HEK293 (cell line): ENCODE data around the gene OR10AD1.
A peak's percentile ranks its signal among the peaks of the same experiment; 100 is the strongest.

Experiments
- CTCF ChIA-PET: fragments of 350-600 bp; formaldehyde crosslinking; extraction: SDS; loops from one replicate; lab custom pipeline; 2021; ENCODE audit warnings: antibody characterized with exemption; lab: Yijun Ruan, JAX
- POLR2A ChIA-PET: fragments of 300-600 bp; formaldehyde crosslinking; extraction: SDS; loops from one replicate; lab custom pipeline; 2020; ENCODE audit warnings: antibody characterized with exemption, inconsistent platforms; lab: Yijun Ruan, JAX
- H3K27ac ChIP-seq: fragments of 200-500 bp; sonication (Bioruptor generic); 2 replicates; pipeline ENCODE4 v1.5.1; 2014; ENCODE audit warnings: low read depth, low read length, control low read depth, inconsistent platforms; ENCODE audit errors: extremely low read depth
- H3K36me3 ChIP-seq, 2 experiments: fragments of 200-500 bp in 1 of 2; sonication (Bioruptor generic) in 1 of 2; 1 replicate in 1 of 2; 2 replicates in 1 of 2; pipeline ENCODE4 v1.5.1; 2014 to 2017; ENCODE audit warnings: inconsistent platforms in 2 of 2, low read length in 2 of 2; ENCODE audit not compliant: control insufficient read depth in 2 of 2, insufficient read depth in 1 of 2
- H3K4me1 ChIP-seq: fragments of 200-500 bp; sonication (Bioruptor generic); 2 replicates; pipeline ENCODE4 v1.5.1; 2014; ENCODE audit warnings: mild to moderate bottlenecking, low read length, inconsistent platforms; ENCODE audit not compliant: control insufficient read depth, insufficient read depth
- H3K4me3 ChIP-seq: 2 replicates; pipeline ENCODE4 v1.5.1; 2011; ENCODE audit warnings: low read depth, mild to moderate bottlenecking, control low read depth, low read length, moderate library complexity
- H3K9me3 ChIP-seq: fragments of 200-500 bp; sonication (Bioruptor generic); 2 replicates; pipeline ENCODE4 v1.5.1; 2014; ENCODE audit warnings: low read depth, low read length, inconsistent platforms; ENCODE audit not compliant: control insufficient read depth, insufficient read depth
- GFI1B ChIP-seq: fragments of 450-650 bp; formaldehyde crosslinking; IDR thresholded peaks from 2 replicates; pipeline ENCODE4 v1.5.1; 2016; ENCODE audit warnings: missing biosample characterization, missing genetic modification characterization
- KLF10 ChIP-seq: fragments of 450-650 bp; IDR thresholded peaks from 2 replicates; pipeline ENCODE4 v1.5.1; 2018; ENCODE audit warnings: missing biosample characterization, mild to moderate bottlenecking, missing genetic modification characterization
- KLF8 ChIP-seq: fragments of 450-650 bp; formaldehyde crosslinking; IDR thresholded peaks from 2 replicates; pipeline ENCODE4 v1.5.1; 2016; ENCODE audit warnings: missing biosample characterization, missing genetic modification characterization
- PATZ1 ChIP-seq: fragments of 450-650 bp; formaldehyde crosslinking; IDR thresholded peaks from 2 replicates; pipeline ENCODE4 v1.5.1; 2016; ENCODE audit warnings: missing biosample characterization, missing genetic modification characterization
- PRDM1 ChIP-seq: fragments of 450-650 bp; formaldehyde crosslinking; IDR thresholded peaks from 2 replicates; pipeline ENCODE4; 2016; ENCODE audit warnings: missing biosample characterization, missing genetic modification characterization
- SCRT2 ChIP-seq: fragments of 450-650 bp; formaldehyde crosslinking; IDR thresholded peaks from 2 replicates; pipeline ENCODE4 v1.5.1; 2016; ENCODE audit warnings: missing biosample characterization, missing genetic modification characterization
- SETDB1 ChIP-seq: IDR thresholded peaks from one replicate; pipeline ENCODE4 v1.6.1; 2017; ENCODE audit warnings: mild to moderate bottlenecking, low read length, moderate library complexity, mixed read lengths; ENCODE audit not compliant: insufficient read length
- SP3 ChIP-seq: fragments of 450-650 bp; formaldehyde crosslinking; IDR thresholded peaks from 2 replicates; pipeline ENCODE4 v1.5.1; 2016; ENCODE audit warnings: missing biosample characterization, missing genetic modification characterization
- TRIM28 ChIP-seq: IDR thresholded peaks from 2 replicates; pipeline ENCODE4 v1.6.1; 2011; ENCODE audit warnings: low read length, control low read depth, borderline replicate concordance
- WT1 ChIP-seq: fragments of 450-650 bp; formaldehyde crosslinking; IDR thresholded peaks from 2 replicates; pipeline ENCODE4 v1.5.1; 2016; ENCODE audit warnings: missing biosample characterization, missing genetic modification characterization
- ZBTB6 ChIP-seq: fragments of 450-650 bp; formaldehyde crosslinking; IDR thresholded peaks from 2 replicates; pipeline ENCODE4 v1.5.1; 2017; ENCODE audit warnings: missing biosample characterization, missing genetic modification characterization
- ZBTB8A ChIP-seq: fragments of 450-650 bp; formaldehyde crosslinking; IDR thresholded peaks from 2 replicates; pipeline ENCODE4 v1.5.1; 2016; ENCODE audit warnings: missing biosample characterization, missing genetic modification characterization
- ZNF16 ChIP-seq: fragments of 450-650 bp; formaldehyde crosslinking; IDR thresholded peaks from 2 replicates; pipeline ENCODE4 v1.5.1; 2016; ENCODE audit warnings: low read depth, missing biosample characterization, missing genetic modification characterization
- ZNF184 ChIP-seq: fragments of 450-650 bp; IDR thresholded peaks from 2 replicates; pipeline ENCODE4 v1.5.1; 2018; ENCODE audit warnings: missing biosample characterization, mild to moderate bottlenecking, missing genetic modification characterization
- ZNF2 ChIP-seq: fragments of 450-650 bp; formaldehyde crosslinking; IDR thresholded peaks from 2 replicates; pipeline ENCODE4 v1.5.1; 2016; ENCODE audit warnings: missing biosample characterization, missing genetic modification characterization
- ZNF202 ChIP-seq: fragments of 450-650 bp; formaldehyde crosslinking; IDR thresholded peaks from 2 replicates; pipeline ENCODE4 v1.5.1; 2016; ENCODE audit warnings: missing biosample characterization, missing genetic modification characterization, borderline replicate concordance
- ZNF221 ChIP-seq: fragments of 450-650 bp; formaldehyde crosslinking; IDR thresholded peaks from 2 replicates; pipeline ENCODE4 v1.5.1; 2017; ENCODE audit warnings: missing biosample characterization, missing genetic modification characterization, borderline replicate concordance
- ZNF24 ChIP-seq: fragments of 450-650 bp; formaldehyde crosslinking; IDR thresholded peaks from 2 replicates; pipeline ENCODE4 v1.5.1; 2016; ENCODE audit warnings: missing biosample characterization, missing genetic modification characterization
- ZNF248 ChIP-seq: fragments of 450-650 bp; formaldehyde crosslinking; IDR thresholded peaks from 2 replicates; pipeline ENCODE4 v1.5.1; 2017; ENCODE audit warnings: missing biosample characterization, missing genetic modification characterization
- ZNF335 ChIP-seq: fragments of 450-650 bp; formaldehyde crosslinking; conservative IDR thresholded peaks from 2 replicates; pipeline ENCODE4 v1.5.1; 2016; ENCODE audit warnings: missing biosample characterization, missing genetic modification characterization
- ZNF366 ChIP-seq: fragments of 450-650 bp; formaldehyde crosslinking; conservative IDR thresholded peaks from 2 replicates; pipeline ENCODE4 v1.5.1; 2016; ENCODE audit warnings: missing biosample characterization, missing genetic modification characterization
- ZNF391 ChIP-seq: fragments of 450-650 bp; formaldehyde crosslinking; IDR thresholded peaks from 2 replicates; pipeline ENCODE4 v1.5.1; 2016; ENCODE audit warnings: low read depth, missing biosample characterization, missing genetic modification characterization, borderline replicate concordance
- ZNF394 ChIP-seq: fragments of 450-650 bp; formaldehyde crosslinking; IDR thresholded peaks from 2 replicates; pipeline ENCODE4 v1.5.1; 2016; ENCODE audit warnings: missing biosample characterization, missing genetic modification characterization, mild to moderate bottlenecking, moderate library complexity, borderline replicate concordance
- ZNF544 ChIP-seq: fragments of 450-650 bp; formaldehyde crosslinking; IDR thresholded peaks from 2 replicates; pipeline ENCODE4 v1.5.0; 2017; ENCODE audit warnings: missing biosample characterization, missing genetic modification characterization
- ZNF629 ChIP-seq: fragments of 450-650 bp; formaldehyde crosslinking; IDR thresholded peaks from 2 replicates; pipeline ENCODE4 v1.5.1; 2017; ENCODE audit warnings: missing biosample characterization, missing genetic modification characterization
- ZNF660 ChIP-seq: fragments of 450-650 bp; IDR thresholded peaks from 2 replicates; pipeline ENCODE4 v1.5.1; 2018; ENCODE audit warnings: missing biosample characterization, mild to moderate bottlenecking, missing genetic modification characterization
- ZNF777 ChIP-seq: fragments of 450-650 bp; formaldehyde crosslinking; IDR thresholded peaks from 2 replicates; pipeline ENCODE4 v1.5.1; 2017; ENCODE audit warnings: missing biosample characterization, missing genetic modification characterization, borderline replicate concordance
- ZNF792 ChIP-seq: fragments of 450-650 bp; formaldehyde crosslinking; IDR thresholded peaks from 2 replicates; pipeline ENCODE4 v1.5.1; 2016; ENCODE audit warnings: missing biosample characterization, missing genetic modification characterization
- ZNF830 ChIP-seq: fragments of 450-650 bp; IDR thresholded peaks from 2 replicates; pipeline ENCODE4 v1.5.0; 2018; ENCODE audit warnings: missing biosample characterization, missing genetic modification characterization, low read depth, mild to moderate bottlenecking, moderate library complexity
- ZSCAN30 ChIP-seq: fragments of 450-650 bp; IDR thresholded peaks from 2 replicates; pipeline ENCODE4 v1.5.1; 2018; ENCODE audit warnings: missing biosample characterization, mild to moderate bottlenecking, missing genetic modification characterization, moderate library complexity
- TF ChIP-seq, protein P1 (sequence below): fragments of 450-650 bp; formaldehyde crosslinking; IDR thresholded peaks from 2 replicates; pipeline ENCODE4 v1.5.1; 2016; ENCODE audit warnings: missing biosample characterization, missing genetic modification characterization, borderline replicate concordance

Gene OR10AD1

DNA sequence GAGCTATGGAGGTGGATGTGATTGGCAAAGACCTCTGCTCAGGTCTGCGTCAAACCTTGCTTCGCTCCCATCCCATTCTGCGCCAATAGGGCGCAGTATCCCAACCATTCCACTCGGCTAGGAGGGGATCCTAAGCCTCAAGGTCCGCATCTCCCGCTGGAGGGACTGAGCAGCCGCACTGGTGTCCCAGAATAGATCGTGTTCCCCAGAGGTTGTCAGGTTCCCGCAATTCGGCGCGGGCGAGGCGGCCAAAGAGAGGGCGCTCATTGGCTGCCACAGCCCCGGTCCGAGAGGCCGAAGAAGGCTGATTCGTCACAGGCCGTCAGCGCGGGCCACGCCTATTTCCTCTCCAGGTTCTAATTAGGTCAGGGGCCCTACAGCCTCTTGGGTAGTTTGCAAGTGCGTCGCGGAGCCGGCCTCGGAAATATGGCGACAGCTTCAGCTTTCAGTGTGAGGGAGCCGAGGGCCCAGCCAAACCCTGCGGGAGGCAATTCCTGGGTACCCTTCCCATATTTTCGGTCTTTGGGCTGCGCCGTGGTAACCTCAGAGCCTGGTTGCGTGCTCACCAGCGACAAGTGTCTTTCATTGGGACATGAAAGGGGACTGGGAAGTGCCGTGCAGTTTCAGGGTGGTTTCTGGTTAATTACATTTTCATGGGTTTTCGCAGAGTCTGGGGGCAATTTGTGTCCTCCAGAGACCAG is 5.0 kb downstream of the OR10AD1 start (continued):
- TF ChIP-seq PATZ1 (0 out of 2 replicates have a peak, but pooled peaks have one; percentile 15), ZNF394 (tag by site-specific recombination) (no peak), ZNF24 (tag by site-specific recombination) (0 out of 2 replicates have a peak, but pooled peaks have one; percentile 11), ZNF792 (tag by site-specific recombination) (no peak), ZNF184 (no peak), ZNF202 (no peak), SETDB1 (peak; percentile 89)
- TF ChIP-seq, all 188 proteins: peak for 41

GRCh38 chr12:48197549-48197970 is 5.5 kb downstream of the OR10AD1 start:
- H3K27ac ChIP-seq: peak overlapping the region; percentile 70
- POLR2A ChIA-PET: interaction anchor here (0.9 to 1.8 kb wide), 3 partner anchors 14 to 491 kb away, joined by 3 to 9 read pairs (median 3); partner anchors contain the start of gene CCDC184
- no peaks in the 10 kb centered on the region for H3K9me3 ChIP-seq
- H3K4me3 ChIP-seq: peak overlapping the region; percentile 71
- CTCF ChIA-PET: interaction anchor here (0.6 to 2.9 kb wide), 12 partner anchors 8 to 421 kb away, joined by 3 to 19 read pairs (median 4); partner anchors contain the start of genes ASB8 and CCDC184
- no peaks in the 10 kb centered on the region for H3K36me3 ChIP-seq
- H3K4me1 ChIP-seq: peaks cover 16% of the 10 kb centered on the region
- peak; percentile 84; the same call in 1 of the 2 replicates for TF ChIP-seq TRIM28
- TF ChIP-seq SP3: no peak
- TF ChIP-seq ZNF16 (tag by site-specific recombination): no peak
- TF ChIP-seq ZBTB8A: peak; percentile 76
- TF ChIP-seq PRDM1 (tag by site-specific recombination): peak; percentile 87
- peak; percentile 91 for TF ChIP-seq ZNF335
- TF ChIP-seq ZNF221 (tag by site-specific recombination): no peak
- TF ChIP-seq ZNF830: no peak
- TF ChIP-seq KLF10 (tag by site-specific recombination): no peak
- 0 out of 2 replicates have a peak, but pooled peaks have one; percentile 33 for TF ChIP-seq ZSCAN30 (tag by site-specific recombination)
- peak; percentile 35; the same call in 1 of the 2 replicates for TF ChIP-seq ZNF777 (tag by site-specific recombination)
- TF ChIP-seq GFI1B (tag by site-specific recombination): peak; percentile 72
- no peak for TF ChIP-seq ZNF544
- peak; percentile 84 for TF ChIP-seq ZNF2
- TF ChIP-seq, protein P1, sequence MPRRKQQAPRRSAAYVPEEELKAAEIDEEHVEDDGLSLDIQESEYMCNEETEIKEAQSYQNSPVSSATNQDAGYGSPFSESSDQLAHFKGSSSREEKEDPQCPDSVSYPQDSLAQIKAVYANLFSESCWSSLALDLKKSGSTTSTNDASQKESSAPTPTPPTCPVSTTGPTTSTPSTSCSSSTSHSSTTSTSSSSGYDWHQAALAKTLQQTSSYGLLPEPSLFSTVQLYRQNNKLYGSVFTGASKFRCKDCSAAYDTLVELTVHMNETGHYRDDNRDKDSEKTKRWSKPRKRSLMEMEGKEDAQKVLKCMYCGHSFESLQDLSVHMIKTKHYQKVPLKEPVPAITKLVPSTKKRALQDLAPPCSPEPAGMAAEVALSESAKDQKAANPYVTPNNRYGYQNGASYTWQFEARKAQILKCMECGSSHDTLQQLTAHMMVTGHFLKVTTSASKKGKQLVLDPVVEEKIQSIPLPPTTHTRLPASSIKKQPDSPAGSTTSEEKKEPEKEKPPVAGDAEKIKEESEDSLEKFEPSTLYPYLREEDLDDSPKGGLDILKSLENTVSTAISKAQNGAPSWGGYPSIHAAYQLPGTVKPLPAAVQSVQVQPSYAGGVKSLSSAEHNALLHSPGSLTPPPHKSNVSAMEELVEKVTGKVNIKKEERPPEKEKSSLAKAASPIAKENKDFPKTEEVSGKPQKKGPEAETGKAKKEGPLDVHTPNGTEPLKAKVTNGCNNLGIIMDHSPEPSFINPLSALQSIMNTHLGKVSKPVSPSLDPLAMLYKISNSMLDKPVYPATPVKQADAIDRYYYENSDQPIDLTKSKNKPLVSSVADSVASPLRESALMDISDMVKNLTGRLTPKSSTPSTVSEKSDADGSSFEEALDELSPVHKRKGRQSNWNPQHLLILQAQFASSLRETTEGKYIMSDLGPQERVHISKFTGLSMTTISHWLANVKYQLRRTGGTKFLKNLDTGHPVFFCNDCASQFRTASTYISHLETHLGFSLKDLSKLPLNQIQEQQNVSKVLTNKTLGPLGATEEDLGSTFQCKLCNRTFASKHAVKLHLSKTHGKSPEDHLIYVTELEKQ (tag by site-specific recombination): 0 out of 2 replicates have a peak, but pooled peaks have one; percentile 5
- 0 out of 2 replicates have a peak, but pooled peaks have one; percentile 18 for TF ChIP-seq KLF8 (tag by site-specific recombination)
- peak; percentile 75 for TF ChIP-seq ZNF366 (tag by site-specific recombination)
- TF ChIP-seq ZNF629 (tag by site-specific recombination): peak; percentile 12; the same call in 1 of the 2 replicates
- no peak for TF ChIP-seq ZBTB6 (tag by site-specific recombination)
- TF ChIP-seq WT1 (tag by site-specific recombination): 0 out of 2 replicates have a peak, but pooled peaks have one; percentile 21
- TF ChIP-seq ZNF248 (tag by site-specific recombination): no peak
- TF ChIP-seq ZNF660 (tag by site-specific recombination): 0 out of 2 replicates have a peak, but pooled peaks have one; percentile 8
- TF ChIP-seq ZNF391 (tag by site-specific recombination): peak; percentile 43; the same call in 1 of the 2 replicates
- TF ChIP-seq SCRT2 (tag by site-specific recombination): peak; percentile 51
